DOHH2 (cell line): ENCODE data around the gene ZCWPW1.
A peak's percentile ranks its signal among the peaks of the same experiment; 100 is the strongest.
"Not testable (repeated sequence)": the region's sequence is repeated elsewhere in the genome, so short reads cannot be mapped to it uniquely, and the experiment has no call there.

Experiments
- H3F3A ChIP-seq: fragments of 200-600 bp; sonication (generic), shearing (Covaris generic); 2 replicates; pipeline ENCODE4 v1.6.0; 2016; ENCODE audit warnings: antibody characterized with exemption, mild to moderate bottlenecking; ENCODE audit not compliant: control insufficient read depth, insufficient read depth
- H3K27ac ChIP-seq: fragments of 200-600 bp; sonication (generic); 2 replicates; pipeline ENCODE4 v1.5.1; 2014; ENCODE audit warnings: low read depth, mild to moderate bottlenecking, low read length, moderate library complexity
- H3K27me3 ChIP-seq: fragments of 200-600 bp; sonication (generic); 2 replicates; pipeline ENCODE4 v1.6.1; 2014; ENCODE audit warnings: mild to moderate bottlenecking, low read length, mixed read lengths; ENCODE audit not compliant: control insufficient read depth
- H3K36me3 ChIP-seq: fragments of 200-600 bp; sonication (generic); 2 replicates; pipeline ENCODE4 v1.6.1; 2014; ENCODE audit warnings: mild to moderate bottlenecking, low read length, moderate library complexity, mixed read lengths; ENCODE audit not compliant: control insufficient read depth
- H3K4me1 ChIP-seq: fragments of 200-600 bp; sonication (generic); 2 replicates; pipeline ENCODE4 v1.6.1; 2014; ENCODE audit warnings: mild to moderate bottlenecking, low read length, mixed read lengths; ENCODE audit not compliant: control insufficient read depth
- H3K4me2 ChIP-seq: fragments of 200-600 bp; sonication (generic); 2 replicates; pipeline ENCODE4 v1.6.0; 2014; ENCODE audit warnings: mild to moderate bottlenecking, low read length, moderate library complexity
- H3K4me3 ChIP-seq: fragments of 200-600 bp; sonication (generic); 2 replicates; pipeline ENCODE4 v1.5.1; 2014; ENCODE audit warnings: mild to moderate bottlenecking, low read length, mixed read lengths
- H3K79me2 ChIP-seq: fragments of 200-600 bp; sonication (generic); 2 replicates; pipeline ENCODE4 v1.6.1; 2014; ENCODE audit warnings: mild to moderate bottlenecking, low read length, mixed read lengths; ENCODE audit not compliant: control insufficient read depth
- H3K9me2 ChIP-seq: fragments of 200-600 bp; sonication (generic); replicated peaks from 2 replicates; pipeline ENCODE4 v1.6.1; 2014; ENCODE audit warnings: mild to moderate bottlenecking, low read length, mixed read lengths; ENCODE audit not compliant: control insufficient read depth
- H3K9me3 ChIP-seq: fragments of 200-600 bp; sonication (generic); 2 replicates; pipeline ENCODE4 v1.6.1; 2014; ENCODE audit warnings: antibody characterized with exemption, low read length, mixed read lengths; ENCODE audit not compliant: control insufficient read depth, insufficient read depth
- H4K20me1 ChIP-seq: fragments of 200-600 bp; sonication (generic); 2 replicates; pipeline ENCODE4 v1.6.0; 2014; ENCODE audit warnings: low read depth, mild to moderate bottlenecking, antibody characterized with exemption, low read length, moderate library complexity; ENCODE audit not compliant: control insufficient read depth, insufficient read depth
- EZH2phosphoT487 ChIP-seq: fragments of 200-600 bp; sonication (generic); IDR thresholded peaks from 2 replicates; pipeline ENCODE4 v1.6.1; 2017; ENCODE audit warnings: borderline replicate concordance, mild to moderate bottlenecking, antibody characterized with exemption, low read length, moderate library complexity, mixed read lengths
- TF ChIP-seq, protein P1 (sequence below): fragments of 200-600 bp; sonication (generic); IDR thresholded peaks from one replicate; pipeline ENCODE4 v1.5.1; 2014; ENCODE audit warnings: antibody characterized with exemption, mild to moderate bottlenecking, low read depth, low read length; ENCODE audit not compliant: poor library complexity, severe bottlenecking

ZCWPW1 gene

DNA sequence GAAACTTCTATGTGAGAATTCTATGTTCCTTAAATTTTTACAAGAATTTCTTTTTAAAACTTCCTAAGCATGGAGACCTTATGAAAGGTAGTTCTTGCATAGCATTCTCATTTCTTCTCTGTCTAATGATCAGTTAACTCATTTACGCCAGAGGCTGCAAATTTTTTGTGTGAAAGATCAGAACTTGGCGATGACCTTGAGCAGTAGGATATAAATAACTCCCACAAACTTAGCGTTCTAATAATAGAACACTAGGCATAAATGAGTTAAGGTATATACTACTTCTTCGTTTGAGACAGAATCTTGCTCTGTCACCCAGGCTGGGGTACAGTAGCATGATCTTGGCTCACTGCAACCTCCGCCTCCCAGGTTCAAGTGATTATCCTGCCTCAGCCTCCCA lies 41.6 kb downstream of the ZCWPW1 start:
- Histone ChIP-seq H3K9me2 (no peaks in the 10 kb centered on the region), H3K4me1 (peaks cover 50% of the 10 kb centered on the region), H3K4me3 (no peak overlapping the region), H4K20me1 (no peaks in the 10 kb centered on the region), H3K27me3 (no peaks in the 10 kb centered on the region), H3K4me2 (no peak overlapping the region), H3K9me3 (peaks cover 4% of the 10 kb centered on the region; the same call in 1 of the 2 replicates), H3K79me2 (no peaks in the 10 kb centered on the region), H3K36me3 (no peaks in the 10 kb centered on the region), H3K27ac (no peak overlapping the region), H3F3A (peaks cover 8% of the 10 kb centered on the region)
- TF ChIP-seq EZH2phosphoT487, result no peak
- TF ChIP-seq, protein P1, sequence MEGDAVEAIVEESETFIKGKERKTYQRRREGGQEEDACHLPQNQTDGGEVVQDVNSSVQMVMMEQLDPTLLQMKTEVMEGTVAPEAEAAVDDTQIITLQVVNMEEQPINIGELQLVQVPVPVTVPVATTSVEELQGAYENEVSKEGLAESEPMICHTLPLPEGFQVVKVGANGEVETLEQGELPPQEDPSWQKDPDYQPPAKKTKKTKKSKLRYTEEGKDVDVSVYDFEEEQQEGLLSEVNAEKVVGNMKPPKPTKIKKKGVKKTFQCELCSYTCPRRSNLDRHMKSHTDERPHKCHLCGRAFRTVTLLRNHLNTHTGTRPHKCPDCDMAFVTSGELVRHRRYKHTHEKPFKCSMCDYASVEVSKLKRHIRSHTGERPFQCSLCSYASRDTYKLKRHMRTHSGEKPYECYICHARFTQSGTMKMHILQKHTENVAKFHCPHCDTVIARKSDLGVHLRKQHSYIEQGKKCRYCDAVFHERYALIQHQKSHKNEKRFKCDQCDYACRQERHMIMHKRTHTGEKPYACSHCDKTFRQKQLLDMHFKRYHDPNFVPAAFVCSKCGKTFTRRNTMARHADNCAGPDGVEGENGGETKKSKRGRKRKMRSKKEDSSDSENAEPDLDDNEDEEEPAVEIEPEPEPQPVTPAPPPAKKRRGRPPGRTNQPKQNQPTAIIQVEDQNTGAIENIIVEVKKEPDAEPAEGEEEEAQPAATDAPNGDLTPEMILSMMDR, result no peak

DNA sequence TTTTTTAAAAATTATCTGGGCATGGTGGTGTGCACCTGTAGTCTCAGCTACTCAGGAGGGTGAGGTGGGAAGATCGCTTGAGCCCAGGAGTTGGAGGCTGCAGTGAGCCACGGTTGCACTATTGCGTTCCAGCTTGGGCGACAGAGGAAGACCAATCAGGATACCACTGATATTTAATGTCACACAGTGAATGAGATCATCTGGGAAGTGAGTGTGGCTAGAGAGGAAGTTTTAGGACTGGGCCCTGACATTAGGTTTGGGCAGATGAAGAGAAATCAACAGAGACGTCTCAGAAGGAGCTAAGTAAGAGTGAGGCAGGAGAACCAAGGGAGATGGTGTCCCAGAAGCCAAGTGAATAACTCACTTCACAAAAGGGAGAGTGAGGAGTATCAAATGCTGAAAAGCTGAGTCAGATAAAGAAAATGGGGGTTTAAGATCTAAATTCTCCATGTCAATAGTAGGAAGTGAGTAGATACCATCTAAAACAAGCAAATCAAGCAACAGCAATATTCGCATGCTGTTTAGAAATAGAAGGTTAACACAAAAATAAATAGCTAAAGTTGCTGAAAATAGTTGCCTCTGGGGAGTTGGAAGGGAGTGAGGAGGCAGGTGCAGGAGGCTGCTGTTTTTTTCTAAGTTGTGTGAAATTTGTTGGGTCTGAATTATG lies 43.7 kb downstream of the ZCWPW1 start:
- Histone ChIP-seq H3K27me3 (no peaks in the 10 kb centered on the region), H3K36me3 (no peaks in the 10 kb centered on the region), H3K9me2 (no peaks in the 10 kb centered on the region), H3K4me2 (peak overlapping the region; percentile 67), H3F3A (peaks cover 16% of the 10 kb centered on the region), H3K4me1 (peaks cover 60% of the 10 kb centered on the region), H3K4me3 (peak overlapping the region; percentile 51), H3K27ac (peak overlapping the region; percentile 77), H4K20me1 (no peaks in the 10 kb centered on the region), H3K9me3 (peaks cover 4% of the 10 kb centered on the region; the same call in 1 of the 2 replicates), H3K79me2 (no peaks in the 10 kb centered on the region)
- TF ChIP-seq, protein P1, result no peak
- no peak for TF ChIP-seq EZH2phosphoT487

DNA sequence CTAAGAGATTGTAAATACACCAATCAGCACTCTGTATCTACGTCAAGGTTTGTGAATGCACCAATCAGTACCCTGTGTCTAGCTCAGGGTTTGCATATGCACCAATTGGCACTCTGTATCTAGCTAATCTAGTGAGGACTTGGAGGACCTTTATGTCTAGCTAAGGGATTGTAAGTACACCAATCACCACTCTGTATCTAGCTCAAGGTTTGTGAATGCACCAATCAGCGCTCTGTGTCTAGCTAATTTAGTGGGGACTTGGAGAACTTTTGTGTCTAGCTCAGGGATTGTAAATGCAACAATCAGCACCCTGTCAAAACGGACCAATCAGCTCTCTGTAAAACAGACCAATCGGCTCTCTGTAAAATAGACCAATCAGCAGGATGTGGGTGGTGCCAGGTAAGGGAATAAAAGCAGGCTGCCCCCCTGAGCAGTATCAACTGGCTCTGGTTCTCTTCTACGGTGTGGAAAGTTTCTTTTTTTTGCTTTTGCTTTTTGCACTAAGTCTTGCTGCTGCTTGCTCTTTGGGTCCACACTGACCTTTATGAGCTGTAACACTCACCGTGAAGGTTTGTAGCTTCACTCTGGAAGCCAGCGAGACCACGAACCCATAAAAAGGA lies 46.2 kb downstream of the ZCWPW1 start:
- H3K27me3 ChIP-seq, H3K4me2 ChIP-seq, H3K9me2 ChIP-seq, H3K4me3 ChIP-seq, H3K79me2 ChIP-seq, H4K20me1 ChIP-seq, H3K27ac ChIP-seq, H3K9me3 ChIP-seq, H3K36me3 ChIP-seq: not testable (repeated sequence)
- H3F3A ChIP-seq, result peaks cover 19% of the 10 kb centered on the region
- H3K4me1 ChIP-seq, result peaks cover 70% of the 10 kb centered on the region

DNA sequence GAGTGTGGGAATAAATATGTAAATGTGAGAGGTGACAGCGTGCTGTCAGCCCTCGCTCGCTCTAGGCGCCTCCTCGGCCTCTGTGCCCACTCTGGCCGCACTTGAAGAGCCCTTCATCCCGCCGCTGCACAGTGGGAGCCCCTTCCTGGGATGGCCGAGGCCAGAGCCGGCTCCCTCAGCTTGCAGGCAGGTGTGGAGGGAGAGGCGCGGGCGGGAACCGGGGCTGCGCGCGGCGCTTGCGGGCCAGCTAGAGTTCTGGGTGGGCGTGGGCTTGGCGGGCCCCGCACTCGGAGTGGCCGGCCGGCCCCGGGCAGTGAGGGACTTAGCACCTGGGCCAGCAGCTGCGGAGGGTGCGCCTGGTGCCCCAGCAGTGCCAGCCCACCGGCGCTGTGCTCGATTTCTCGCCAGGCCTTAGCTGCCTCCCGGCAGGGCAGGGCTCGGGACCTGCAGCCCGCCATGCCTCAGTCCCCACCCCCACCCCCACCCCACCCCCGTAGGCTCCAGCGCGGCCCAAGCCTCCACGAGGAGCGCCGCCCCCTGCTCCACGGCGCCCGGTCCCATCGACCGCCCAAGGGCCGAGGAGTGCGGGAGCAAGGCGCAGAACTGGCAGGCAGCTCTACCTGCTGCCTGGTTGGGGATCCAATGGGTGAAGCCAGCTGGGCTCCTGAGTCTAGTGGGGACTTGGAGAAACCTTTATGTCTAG lies 46.8 kb downstream of the ZCWPW1 start:
- not testable (repeated sequence) for H3K36me3 ChIP-seq, H3K9me2 ChIP-seq, H3K4me3 ChIP-seq, H3K27ac ChIP-seq, H3K79me2 ChIP-seq, H3K9me3 ChIP-seq, H3K27me3 ChIP-seq, H4K20me1 ChIP-seq, H3K4me2 ChIP-seq
- H3K4me1 ChIP-seq, result peaks cover 66% of the 10 kb centered on the region
- H3F3A ChIP-seq, result peaks cover 19% of the 10 kb centered on the region
